SW 1271 (cell line): ENCODE results near the gene PRR15L.

Experiments
- DNase-seq, 2 experiments: peaks; one replicate each; lab custom pipeline; 2025; lab: John Stamatoyannopoulos, UW

PRR15L gene

DNA sequence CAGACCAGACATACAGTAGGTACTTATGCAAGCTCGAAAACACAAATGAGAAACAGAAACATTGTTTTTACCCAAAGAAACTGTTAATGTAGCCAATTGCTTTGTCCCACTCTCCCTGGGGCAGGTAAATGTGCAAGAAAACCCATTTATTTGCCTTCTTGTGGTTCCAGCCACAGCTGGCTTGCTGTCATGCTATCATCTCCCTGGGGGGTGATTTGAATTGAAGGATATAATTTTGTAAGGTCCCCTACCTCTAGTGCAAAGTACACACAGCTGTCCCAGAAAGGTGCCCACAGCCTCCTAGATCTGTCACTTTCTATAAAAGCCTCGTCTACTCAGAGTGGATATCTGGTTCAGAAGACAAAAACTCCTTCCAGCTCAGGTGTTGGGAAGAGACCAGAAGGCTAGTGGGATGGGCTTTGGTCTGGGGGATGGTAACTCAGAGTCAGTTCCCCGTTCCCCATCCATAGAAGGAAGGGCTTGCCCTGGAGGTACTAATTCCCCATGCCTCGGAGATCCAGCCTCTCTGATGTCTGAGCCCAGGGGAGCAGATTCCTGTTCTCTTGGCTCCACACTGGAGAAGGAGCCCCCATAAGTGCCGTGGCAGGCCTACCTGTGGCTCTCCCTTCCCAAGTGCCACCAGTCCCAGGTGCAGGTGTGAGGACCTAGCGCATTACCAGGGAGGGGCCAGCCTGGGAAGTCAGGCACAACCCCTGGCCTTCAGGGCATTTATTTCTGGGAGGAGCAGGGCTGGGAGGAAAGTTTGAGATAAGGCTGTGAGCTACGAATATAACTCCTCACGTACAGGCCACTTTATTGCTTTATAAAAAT lies 2.4 kb upstream of the PRR15L start:
- no peak for DNase-seq

DNA sequence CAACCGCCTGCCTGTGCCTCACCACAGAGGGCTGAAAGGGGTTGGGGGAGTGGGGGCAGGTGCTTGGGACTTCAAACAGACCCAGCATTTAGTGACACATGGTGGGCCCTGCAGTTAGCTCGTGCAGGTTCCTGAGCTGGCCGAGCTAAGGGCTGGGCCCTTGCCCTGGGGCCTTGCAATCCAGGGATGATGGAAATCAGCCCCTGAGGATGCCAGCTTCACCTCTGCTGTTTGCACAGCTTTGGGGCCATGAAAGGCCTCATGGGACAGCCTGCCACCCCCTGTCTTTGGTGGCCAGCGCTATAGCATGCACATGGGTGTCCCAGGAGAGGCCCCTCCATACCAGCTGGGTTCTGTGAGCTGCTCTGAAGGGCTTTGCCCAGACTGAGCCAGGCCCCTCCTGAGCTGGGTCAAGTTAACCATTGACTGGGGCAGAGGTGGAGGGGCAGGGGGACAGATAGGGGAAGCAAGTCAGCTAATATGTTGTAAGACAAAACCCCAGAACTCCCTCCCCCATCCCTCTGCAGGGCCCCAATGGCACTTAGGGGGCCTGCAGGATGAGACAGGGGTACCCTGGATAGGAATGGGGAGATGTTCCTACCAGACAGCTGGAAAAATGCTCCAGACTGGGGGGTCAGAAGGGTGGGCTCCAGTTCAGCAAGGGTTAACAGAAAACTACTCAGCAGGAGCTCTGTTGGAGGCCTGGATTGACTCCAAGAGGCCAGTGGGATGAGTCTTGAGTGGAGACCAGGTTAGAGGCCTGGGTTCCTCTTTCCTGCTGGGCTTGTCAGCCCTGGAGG lies 692 bp downstream of the PRR15L start:
- DNase-seq = no peak

DNA sequence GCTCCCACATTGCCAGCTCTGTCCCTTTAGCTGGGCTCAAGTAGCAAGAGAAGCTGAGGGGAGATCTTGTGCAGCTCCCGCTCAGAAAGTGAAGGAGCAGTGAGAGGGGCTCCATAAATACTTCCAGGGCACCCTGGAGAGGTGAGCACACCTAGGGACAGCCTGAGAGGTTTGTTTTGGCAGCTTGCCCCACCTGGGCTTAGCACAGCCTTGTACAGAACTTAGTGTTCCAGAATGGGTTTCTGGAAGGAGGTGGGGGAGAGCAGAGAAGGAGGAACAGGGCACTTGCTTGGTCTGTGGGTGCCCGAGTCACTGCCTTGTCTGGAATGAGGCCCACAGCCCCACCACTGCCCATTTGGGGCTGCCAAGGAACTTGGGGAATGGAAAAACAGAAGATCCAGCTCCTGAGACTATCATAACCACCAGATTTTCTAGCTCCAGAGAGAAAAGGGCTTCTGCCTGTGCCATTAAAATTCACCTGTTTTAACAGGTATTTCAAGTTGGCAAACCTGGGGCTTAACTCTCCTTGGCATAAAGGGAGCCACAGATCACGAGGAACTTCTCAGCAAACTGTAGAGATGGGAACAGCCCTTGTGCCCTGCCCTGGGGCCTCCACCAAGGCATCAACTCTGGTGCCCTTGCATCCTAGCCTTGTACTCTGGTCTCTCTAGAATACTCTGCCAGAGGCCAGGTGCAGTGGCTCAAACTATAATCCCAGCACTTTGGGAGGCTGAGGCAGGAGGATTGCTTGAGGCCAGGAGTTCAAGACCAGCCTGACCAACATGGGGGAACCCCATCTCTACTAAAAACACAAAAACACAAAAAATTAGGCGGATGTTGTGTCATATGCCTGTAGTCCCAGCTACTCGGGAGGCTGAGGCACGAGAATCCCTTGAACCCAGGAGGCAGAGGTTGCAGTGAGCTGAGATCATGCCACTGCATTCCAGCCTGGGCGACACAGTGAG lies 1.9 kb downstream of the PRR15L start:
- no peak for DNase-seq

DNA sequence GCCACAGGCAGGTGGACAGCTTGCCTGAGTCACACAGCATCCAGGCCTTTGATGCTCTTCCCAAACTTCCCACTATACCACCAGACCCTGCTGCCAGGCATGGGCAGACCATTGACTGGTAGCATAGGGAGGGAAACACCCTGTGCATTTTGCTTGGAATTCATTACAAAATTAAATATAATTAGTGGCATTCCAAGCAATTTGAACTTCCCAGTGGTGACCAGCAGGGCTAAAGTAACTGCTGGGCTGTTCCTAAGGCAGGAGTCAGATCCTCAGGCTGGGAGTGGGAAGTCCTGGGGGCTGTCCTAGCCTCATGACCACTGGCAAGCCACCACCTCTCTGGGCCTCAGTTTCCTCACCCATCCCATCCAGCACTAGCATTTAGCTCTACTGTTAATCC lies 3.8 kb downstream of the PRR15L start:
- DNase-seq = no peak

GRCh38 chr17:47952171-47953021 lies 5.3 kb downstream of the PRR15L start:
- DNase-seq = no peak

GRCh38 chr17:47950448-47950847 lies 7.2 kb downstream of the PRR15L start:
- no peak for DNase-seq

DNA sequence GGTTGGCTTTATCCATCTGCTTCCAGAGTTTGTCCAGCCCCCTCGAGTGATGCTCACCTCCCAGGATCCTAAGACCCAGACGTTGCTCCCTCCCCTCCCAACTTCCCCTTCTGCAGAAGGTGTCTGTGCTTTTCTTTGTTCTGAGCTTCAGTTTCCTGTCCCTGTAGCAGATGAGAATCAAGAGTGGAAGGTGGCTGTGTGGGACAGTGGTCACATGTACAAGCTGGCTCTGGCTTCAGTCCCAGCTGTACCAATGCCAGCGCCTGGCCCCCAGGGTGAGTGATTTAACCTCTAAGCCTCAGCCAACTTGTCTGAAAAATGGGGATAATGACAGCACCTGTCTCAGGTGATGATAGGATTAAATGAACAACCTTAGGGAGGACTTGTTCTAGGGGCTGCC lies 7.7 kb downstream of the PRR15L start:
- no peak for DNase-seq

GRCh38 chr17:47949197-47949759 lies 8.4 kb downstream of the PRR15L start:
- DNase-seq = peak in 1 of 2 experiments; percentile 40

- DNase-seq = no peak
These were observed 8.9 kb downstream of the PRR15L start for GRCh38 chr17:47948706-47949196.

GRCh38 chr17:47946929-47947397 lies 10.7 kb downstream of the PRR15L start:
- peak; percentile 64 to 82 for DNase-seq

GRCh38 chr17:47946516-47946915 lies 11.2 kb downstream of the PRR15L start:
- no peak for DNase-seq

GRCh38 chr17:47945529-47946508 lies 11.9 kb downstream of the PRR15L start:
- DNase-seq = no peak

GRCh38 chr17:47945080-47945479 lies 12.6 kb downstream of the PRR15L start:
- DNase-seq = no peak

GRCh38 chr17:47942568-47942967 lies 15.1 kb downstream of the PRR15L start:
- DNase-seq = no peak

DNA sequence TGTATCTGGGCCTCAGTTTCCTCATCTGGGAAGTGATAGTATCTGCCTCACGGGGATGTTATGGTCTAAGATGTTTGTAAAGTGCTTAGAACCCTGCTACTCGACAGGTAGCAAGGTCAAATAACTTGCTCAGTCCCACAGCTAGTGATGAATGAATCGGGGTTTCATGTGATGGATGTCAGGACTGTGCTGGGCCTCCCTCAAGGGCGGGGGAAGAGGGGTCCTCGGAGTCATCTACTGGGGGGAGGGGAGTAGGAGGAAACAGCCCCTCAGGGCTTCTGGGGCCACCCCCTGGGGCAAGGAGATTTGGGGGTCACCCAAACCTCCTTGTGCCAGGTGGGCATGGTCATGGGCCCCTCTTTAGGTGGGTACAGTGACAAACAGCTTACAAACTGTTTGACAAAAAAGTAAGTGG lies 15.6 kb downstream of the PRR15L start:
- DNase-seq = no peak

- peak; percentile 96 to 99 for DNase-seq
These were observed 16.2 kb downstream of the PRR15L start, which contains the start of gene PNPO for GRCh38 chr17:47941246-47942095. PNPO (plus strand) TSS chr17:47941571; CDS start chr17:47941676, 105 bp downstream.

- DNase-seq = no peak
These were observed 19.7 kb downstream of the PRR15L start for GRCh38 chr17:47937941-47938340.

DNA sequence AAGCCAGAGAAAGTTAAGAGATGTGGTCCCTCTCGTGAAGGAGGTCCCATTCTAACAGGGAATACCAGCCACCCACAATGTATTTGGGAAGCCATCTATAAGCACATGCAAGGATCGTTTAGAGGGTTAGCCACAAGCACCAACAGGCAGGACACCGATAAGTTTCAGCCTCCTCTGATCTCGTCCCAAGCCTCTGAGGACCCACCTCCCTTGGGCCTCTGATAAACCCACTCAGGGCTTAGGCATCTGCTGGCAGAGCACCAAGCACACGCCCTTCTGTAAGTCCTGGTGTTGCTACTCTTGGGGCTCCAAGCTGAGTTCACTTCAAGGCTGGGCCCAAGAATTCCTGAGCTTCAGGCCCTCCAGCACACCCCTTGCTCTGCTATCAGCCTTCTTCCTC lies 21.7 kb downstream of the PRR15L start:
- peak in 1 of 2 experiments; percentile 17 for DNase-seq
